Activated naive CD8-positive, alpha-beta T cell (primary cell): ENCODE results near the gene TMEM150B.

Experiments used
- H3K27ac Mint-ChIP-seq: one replicate; pipeline ENCODE4 v1.8.0; 2021; ENCODE audit warnings: mixed read lengths
- H3K27me3 Mint-ChIP-seq: one replicate; pipeline ENCODE4 v1.8.0; 2021; ENCODE audit warnings: mixed read lengths
- H3K36me3 Mint-ChIP-seq: one replicate; pipeline ENCODE4 v1.8.0; 2021; ENCODE audit warnings: mixed read lengths
- H3K4me1 Mint-ChIP-seq: one replicate; pipeline ENCODE4 v1.8.0; 2021; ENCODE audit warnings: low read depth, mixed read lengths
- H3K4me3 Mint-ChIP-seq: one replicate; pipeline ENCODE4 v1.8.0; 2021; ENCODE audit warnings: mild to moderate bottlenecking, mixed read lengths
- H3K9me3 Mint-ChIP-seq: one replicate; pipeline ENCODE4 v1.8.0; 2021; ENCODE audit warnings: low read depth, mixed read lengths

The TMEM150B gene

GRCh38 chr19:55325172-55325571 lies at the start of gene TMEM150B:
TMEM150B (minus strand) TSS chr19:55325341; CDS start chr19:55321036, 4,305 bp downstream.
- H3K4me1 Mint-ChIP-seq = no peaks in the 10 kb centered on the region
- H3K4me3 Mint-ChIP-seq = no peak within 1 kb of the TSS
- no peak within 1 kb of the TSS for H3K27ac Mint-ChIP-seq
- no peaks in the 10 kb centered on the region for H3K36me3 Mint-ChIP-seq
- no peaks in the 10 kb centered on the region for H3K9me3 Mint-ChIP-seq
- H3K27me3 Mint-ChIP-seq = peaks cover 2% of the 10 kb centered on the region

- peaks cover 18% of the 10 kb centered on the region for H3K27me3 Mint-ChIP-seq
- peaks cover 16% of the 10 kb centered on the region for H3K4me1 Mint-ChIP-seq
- peaks cover 2% of the 10 kb centered on the region for H3K36me3 Mint-ChIP-seq
- peak overlapping the region; percentile 61 for H3K27ac Mint-ChIP-seq
- no peaks in the 10 kb centered on the region for H3K9me3 Mint-ChIP-seq
- H3K4me3 Mint-ChIP-seq = no peak overlapping the region
Observed at GRCh38 chr19:55373993-55374757, 49.0 kb upstream of the TMEM150B start.

- Mint-ChIP-seq H3K27me3 (peaks cover 18% of the 10 kb centered on the region), H3K4me3 (no peak overlapping the region), H3K9me3 (no peaks in the 10 kb centered on the region), H3K36me3 (peaks cover 2% of the 10 kb centered on the region), H3K27ac (peak overlapping the region; percentile 61), H3K4me1 (peaks cover 16% of the 10 kb centered on the region)
Observed at GRCh38 chr19:55373306-55373992, 48.3 kb upstream of the TMEM150B start.

- Mint-ChIP-seq H3K4me1 (peaks cover 16% of the 10 kb centered on the region), H3K27ac (no peak overlapping the region), H3K27me3 (peaks cover 18% of the 10 kb centered on the region), H3K9me3 (no peaks in the 10 kb centered on the region), H3K4me3 (peak overlapping the region; percentile 11), H3K36me3 (peaks cover 2% of the 10 kb centered on the region)
Observed at GRCh38 chr19:55372316-55373081, 47.4 kb upstream of the TMEM150B start.

- Mint-ChIP-seq H3K4me1 (peaks cover 16% of the 10 kb centered on the region), H3K4me3 (peak within 1 kb of the TSS; percentile 79), H3K36me3 (peaks cover 2% of the 10 kb centered on the region), H3K9me3 (no peaks in the 10 kb centered on the region), H3K27me3 (peaks cover 18% of the 10 kb centered on the region), H3K27ac (no peak within 1 kb of the TSS)
Observed at GRCh38 chr19:55370305-55370988, 45.3 kb upstream of the TMEM150B start, which contains the start of gene IL11. IL11 (minus strand) TSS chr19:55370463; CDS start chr19:55370310, 153 bp downstream.

GRCh38 chr19:55369653-55370304 lies 44.6 kb upstream of the TMEM150B start:
- no peak overlapping the region for H3K27ac Mint-ChIP-seq
- H3K4me3 Mint-ChIP-seq = peak overlapping the region; percentile 79
- no peaks in the 10 kb centered on the region for H3K9me3 Mint-ChIP-seq
- peaks cover 16% of the 10 kb centered on the region for H3K4me1 Mint-ChIP-seq
- peaks cover 18% of the 10 kb centered on the region for H3K27me3 Mint-ChIP-seq
- peaks cover 2% of the 10 kb centered on the region for H3K36me3 Mint-ChIP-seq

- H3K36me3 Mint-ChIP-seq = peaks cover 2% of the 10 kb centered on the region
- H3K27me3 Mint-ChIP-seq = peaks cover 18% of the 10 kb centered on the region
- peak overlapping the region; percentile 5 for H3K4me3 Mint-ChIP-seq
Observed at GRCh38 chr19:55368701-55369563, 43.8 kb upstream of the TMEM150B start.

GRCh38 chr19:55368106-55368505 lies 43.0 kb upstream of the TMEM150B start:
- peaks cover 12% of the 10 kb centered on the region for H3K4me1 Mint-ChIP-seq
- H3K27ac Mint-ChIP-seq = no peak overlapping the region
- H3K36me3 Mint-ChIP-seq = peaks cover 2% of the 10 kb centered on the region
- H3K4me3 Mint-ChIP-seq = no peak overlapping the region
- H3K27me3 Mint-ChIP-seq = peaks cover 14% of the 10 kb centered on the region
- no peaks in the 10 kb centered on the region for H3K9me3 Mint-ChIP-seq

More at GRCh38 chr19:55368701-55369563, 43.8 kb upstream of the TMEM150B start:
- no peaks in the 10 kb centered on the region for H3K9me3 Mint-ChIP-seq
- H3K27ac Mint-ChIP-seq = no peak overlapping the region
- peaks cover 16% of the 10 kb centered on the region for H3K4me1 Mint-ChIP-seq

- Mint-ChIP-seq H3K4me3 (no peak overlapping the region), H3K27ac (no peak overlapping the region), H3K4me1 (peaks cover 9% of the 10 kb centered on the region), H3K9me3 (no peaks in the 10 kb centered on the region), H3K27me3 (peaks cover 10% of the 10 kb centered on the region), H3K36me3 (peaks cover 2% of the 10 kb centered on the region)
Observed at GRCh38 chr19:55366790-55367189, 41.6 kb upstream of the TMEM150B start.

- Mint-ChIP-seq H3K27me3 (peaks cover 6% of the 10 kb centered on the region), H3K4me1 (peaks cover 9% of the 10 kb centered on the region), H3K36me3 (peaks cover 2% of the 10 kb centered on the region)
Observed at GRCh38 chr19:55365964-55366363, 40.8 kb upstream of the TMEM150B start.

GRCh38 chr19:55365245-55365644 lies 40.1 kb upstream of the TMEM150B start:
- H3K36me3 Mint-ChIP-seq = no peaks in the 10 kb centered on the region
- H3K4me3 Mint-ChIP-seq = no peak overlapping the region
- no peaks in the 10 kb centered on the region for H3K9me3 Mint-ChIP-seq

More at GRCh38 chr19:55365964-55366363, 40.8 kb upstream of the TMEM150B start:
- H3K4me3 Mint-ChIP-seq = no peak overlapping the region
- no peaks in the 10 kb centered on the region for H3K9me3 Mint-ChIP-seq
- H3K27ac Mint-ChIP-seq = no peak overlapping the region

GRCh38 chr19:55362990-55363716 lies 38.0 kb upstream of the TMEM150B start, which contains the start of gene GARIN5B:
GARIN5B (minus strand) TSS chr19:55363260; CDS start chr19:55363066, 194 bp downstream.
- H3K27ac Mint-ChIP-seq = no peak within 1 kb of the TSS
- H3K4me3 Mint-ChIP-seq = no peak within 1 kb of the TSS
- H3K36me3 Mint-ChIP-seq = no peaks in the 10 kb centered on the region
- no peaks in the 10 kb centered on the region for H3K9me3 Mint-ChIP-seq
- no peaks in the 10 kb centered on the region for H3K4me1 Mint-ChIP-seq
- no peaks in the 10 kb centered on the region for H3K27me3 Mint-ChIP-seq

More at GRCh38 chr19:55365245-55365644, 40.1 kb upstream of the TMEM150B start:
- Mint-ChIP-seq H3K27ac (no peak overlapping the region), H3K27me3 (peaks cover 2% of the 10 kb centered on the region), H3K4me1 (peaks cover 4% of the 10 kb centered on the region)
